Fibroblast of upper back skin (primary cell): ENCODE data around the gene ZNF436.

Source experiments
- DNase-seq: peaks from one replicate; pipeline ENCODE4 v3.0.0-alpha.2; 2013

The ZNF436 gene

GRCh38 chr1:23369335-23370013 lies at the start of gene ZNF436:
ZNF436 (minus strand) TSS chr1:23369836; CDS start chr1:23368005, 1,831 bp downstream.
- DNase-seq, result peak; percentile 93

- DNase-seq, result no peak
These were observed 49.5 kb upstream of the ZNF436 start for GRCh38 chr1:23419180-23419579.

GRCh38 chr1:23417570-23417969 lies 47.9 kb upstream of the ZNF436 start:
- DNase-seq, result peak; percentile 30

- DNase-seq, result no peak
These were observed 47.3 kb upstream of the ZNF436 start for GRCh38 chr1:23416964-23417363.

GRCh38 chr1:23408797-23409290 lies 39.2 kb upstream of the ZNF436 start:
- DNase-seq, result no peak

- no peak for DNase-seq
These were observed 37.5 kb upstream of the ZNF436 start for GRCh38 chr1:23407016-23407630.

- no peak for DNase-seq
These were observed 36.3 kb upstream of the ZNF436 start for GRCh38 chr1:23405946-23406345.

GRCh38 chr1:23403735-23404486 lies 34.3 kb upstream of the ZNF436 start:
- DNase-seq, result peak; percentile 91

- DNase-seq, result no peak
These were observed 33.7 kb upstream of the ZNF436 start for GRCh38 chr1:23403355-23403734.

- DNase-seq, result peak; percentile 74
These were observed 33.4 kb upstream of the ZNF436 start for GRCh38 chr1:23403038-23403336.

GRCh38 chr1:23402286-23403037 lies 32.8 kb upstream of the ZNF436 start:
- no peak for DNase-seq

GRCh38 chr1:23401313-23401712 lies 31.7 kb upstream of the ZNF436 start:
- no peak for DNase-seq

GRCh38 chr1:23400324-23401114 lies 30.9 kb upstream of the ZNF436 start:
- DNase-seq, result peak; percentile 59

GRCh38 chr1:23399229-23399628 lies 29.6 kb upstream of the ZNF436 start:
- no peak for DNase-seq

GRCh38 chr1:23397908-23398307 lies 28.3 kb upstream of the ZNF436 start:
- DNase-seq, result no peak

GRCh38 chr1:23396380-23396779 lies 26.7 kb upstream of the ZNF436 start:
- DNase-seq, result no peak

GRCh38 chr1:23395849-23396248 lies 26.2 kb upstream of the ZNF436 start:
- no peak for DNase-seq

- DNase-seq, result no peak
These were observed 25.6 kb upstream of the ZNF436 start for GRCh38 chr1:23395154-23395724.

GRCh38 chr1:23394684-23395083 lies 25.0 kb upstream of the ZNF436 start:
- DNase-seq, result peak; percentile 92

GRCh38 chr1:23394181-23394580 lies 24.5 kb upstream of the ZNF436 start:
- DNase-seq, result peak; percentile 93

GRCh38 chr1:23393706-23394105 lies 24.1 kb upstream of the ZNF436 start:
- peak; percentile 76 for DNase-seq
